Measurements from ENCODE around the gene SCCPDH. TPM values are rescaled to one million over a fixed set of nuclear protein-coding genes. Genes with fewer than 3 reads are reported as not detected.

Gene SCCPDH

Small RNA genes within 50 kb of the gene (small RNA-seq; reads per million reads assigned to genes)
- not detected for gene AC113174.1 (ENCODE audit: low read depth)

Measured in mesenchymal stem cell (in vitro differentiated cells and primary cell).